Adipocyte (in vitro differentiated cells): ENCODE results near the gene LRRC37A2.
"Not testable (repeated sequence)": the region's sequence is repeated elsewhere in the genome, so short reads cannot be mapped to it uniquely, and the experiment has no call there.

Experiments
- DNase-seq: peaks from one replicate; pipeline ENCODE4 v3.0.0-alpha.2; 2015; ENCODE audit warnings: low read depth
- H3K27me3 ChIP-seq: replicated peaks from 2 replicates; pipeline ENCODE4 v1.7.0; 2013; ENCODE audit warnings: mild to moderate bottlenecking, low read length, moderate library complexity; ENCODE audit not compliant: control insufficient read depth, insufficient read depth
- H3K36me3 ChIP-seq: 2 replicates; pipeline ENCODE4 v1.7.0; 2013; ENCODE audit warnings: low read length, mild to moderate bottlenecking, moderate library complexity; ENCODE audit not compliant: control insufficient read depth, insufficient read depth, severe bottlenecking
- H3K4me1 ChIP-seq: 2 replicates; pipeline ENCODE4 v1.7.0; 2013; ENCODE audit warnings: mild to moderate bottlenecking, low read length, moderate library complexity; ENCODE audit not compliant: control insufficient read depth, insufficient read depth
- H3K4me3 ChIP-seq: 2 replicates; pipeline ENCODE4 v1.7.0; 2013; ENCODE audit warnings: mild to moderate bottlenecking, low read length, moderate library complexity
- H3K9ac ChIP-seq: 2 replicates; pipeline ENCODE4 v1.7.0; 2013; ENCODE audit warnings: mild to moderate bottlenecking, low read length, moderate library complexity
- H3K9me3 ChIP-seq: 2 replicates; pipeline ENCODE4 v1.7.0; 2013; ENCODE audit warnings: mild to moderate bottlenecking, low read length, moderate library complexity; ENCODE audit not compliant: control insufficient read depth

Gene LRRC37A2

DNA sequence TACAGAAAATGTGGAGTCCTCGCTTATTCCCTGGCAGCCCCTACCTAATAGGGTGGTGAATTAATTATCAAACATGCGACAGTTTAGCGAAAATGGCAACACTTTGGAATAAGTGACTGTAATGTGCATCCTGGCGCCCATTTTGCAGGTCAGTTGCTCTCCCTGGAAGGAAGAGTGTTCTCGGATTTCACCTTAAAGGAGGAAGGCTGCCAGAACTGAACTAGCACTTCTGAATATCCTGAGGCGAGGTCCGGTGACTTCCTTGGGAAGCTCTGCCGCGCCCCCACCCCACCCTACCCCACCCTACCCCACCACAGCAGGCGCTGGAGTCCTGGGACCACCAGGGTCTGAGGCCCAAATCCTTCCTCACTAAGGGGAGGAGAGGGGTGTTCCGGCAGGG is at the start of gene LRRC37A2:
Gene LRRC37A2, plus strand, starts transcription at position 301 of the 400 bp plus-strand sequence. CDS start 245 bp downstream, outside the sequence.
- not testable (repeated sequence) for H3K27me3 ChIP-seq, H3K9me3 ChIP-seq, H3K4me3 ChIP-seq, H3K4me1 ChIP-seq, DNase-seq, H3K9ac ChIP-seq, H3K36me3 ChIP-seq

DNA sequence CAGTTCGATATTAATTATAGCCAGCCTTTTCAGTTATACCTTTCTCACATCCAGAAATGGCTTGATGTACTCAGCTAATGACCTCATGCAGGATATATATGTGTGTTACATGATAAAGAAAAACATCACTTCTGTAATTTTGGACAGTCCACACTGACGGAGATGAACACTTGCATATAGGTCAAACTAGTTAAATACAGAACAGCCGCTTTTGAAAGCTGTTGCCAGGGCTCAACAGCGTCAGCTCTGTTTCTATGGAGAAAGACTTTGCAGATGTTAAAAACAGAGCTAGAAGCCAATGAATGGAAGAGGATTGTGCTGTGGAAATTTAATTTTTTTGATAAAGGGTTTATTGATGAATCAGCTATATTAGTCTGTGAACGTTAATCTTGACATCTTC is 44.6 kb upstream of the LRRC37A2 start:
- H3K4me3 ChIP-seq, H3K9ac ChIP-seq, H3K36me3 ChIP-seq, H3K4me1 ChIP-seq, H3K9me3 ChIP-seq, DNase-seq, H3K27me3 ChIP-seq: not testable (repeated sequence)

DNA sequence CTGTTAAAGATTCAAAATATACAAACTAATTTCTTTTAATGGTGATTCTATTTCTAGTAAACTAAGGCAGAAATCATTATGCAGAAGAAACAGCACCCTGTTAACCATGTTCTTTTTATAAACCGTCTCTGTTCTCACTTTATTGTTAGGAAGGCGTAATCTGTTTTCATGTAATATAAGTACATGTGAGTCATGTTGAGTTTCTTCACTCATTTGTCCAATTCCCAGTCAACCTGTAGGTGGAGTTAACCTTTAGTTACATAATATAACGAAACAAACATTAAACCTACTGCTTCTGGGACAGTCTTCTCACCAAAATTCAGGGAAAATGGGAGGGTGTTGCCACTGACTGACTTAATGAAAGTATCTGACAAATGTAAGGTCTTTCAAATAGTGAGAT is 37.8 kb upstream of the LRRC37A2 start:
- H3K9ac ChIP-seq, H3K36me3 ChIP-seq, H3K9me3 ChIP-seq, DNase-seq, H3K27me3 ChIP-seq, H3K4me1 ChIP-seq, H3K4me3 ChIP-seq: not testable (repeated sequence)

DNA sequence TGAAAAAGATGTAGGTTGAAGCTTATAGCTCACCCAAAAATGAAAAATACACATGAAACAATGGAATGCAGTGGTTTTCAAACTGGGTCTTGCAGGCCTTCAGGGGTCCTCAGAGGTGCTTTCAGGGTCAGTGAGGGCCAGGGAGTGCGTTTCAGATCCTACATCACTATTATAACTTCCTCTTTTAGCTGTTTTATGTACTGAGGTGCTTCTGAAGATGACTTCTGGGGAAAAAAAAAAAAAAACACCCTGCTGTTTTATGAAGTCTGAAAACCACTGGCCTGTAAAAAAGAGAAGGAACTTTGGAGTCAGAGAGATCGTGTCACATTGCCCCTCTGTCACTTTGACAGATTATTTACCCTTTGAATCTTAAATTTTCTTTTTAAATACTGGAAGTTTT is 36.7 kb upstream of the LRRC37A2 start:
- H3K27me3 ChIP-seq, H3K36me3 ChIP-seq, H3K4me3 ChIP-seq, H3K9me3 ChIP-seq, H3K4me1 ChIP-seq, DNase-seq, H3K9ac ChIP-seq: not testable (repeated sequence)

DNA sequence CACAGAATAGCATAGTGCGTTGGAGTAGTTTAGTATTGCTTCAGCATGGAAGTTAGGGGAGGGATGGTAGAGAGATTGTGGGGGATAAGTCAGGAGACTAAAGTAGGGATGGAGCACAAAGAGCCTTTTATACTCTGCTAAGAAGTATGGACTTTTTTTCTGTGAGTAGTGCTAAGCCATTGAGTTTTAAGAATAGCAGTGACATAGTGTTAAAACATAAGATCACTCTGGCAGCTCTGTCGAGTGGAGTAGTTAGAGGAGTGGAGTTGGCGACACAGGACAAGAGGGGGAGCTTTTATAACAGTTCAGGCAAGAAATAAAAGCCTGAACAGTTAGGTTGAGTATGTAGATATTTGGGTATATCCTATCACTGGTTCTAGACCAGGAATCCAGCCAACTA is 33.4 kb upstream of the LRRC37A2 start:
- not testable (repeated sequence) for H3K4me3 ChIP-seq

DNA sequence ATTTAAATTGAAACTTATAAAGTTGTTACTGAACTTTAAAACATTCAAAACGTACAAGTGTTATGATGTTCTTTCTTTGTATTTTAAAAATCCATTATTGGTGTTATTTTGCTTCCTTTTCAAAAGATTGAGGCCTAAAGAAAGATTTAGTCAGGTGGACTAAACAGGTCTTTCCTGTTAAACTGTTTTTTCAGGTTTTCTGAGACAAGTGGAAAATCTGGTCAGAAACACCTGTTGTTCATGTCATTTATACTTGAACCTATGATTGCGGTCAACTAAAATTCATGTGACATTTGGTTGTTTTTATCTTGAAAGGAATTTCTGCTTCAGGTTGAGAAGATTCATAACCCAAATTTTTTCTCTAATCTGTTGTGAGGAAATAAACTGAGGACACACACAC is 31.0 kb upstream of the LRRC37A2 start:
- not testable (repeated sequence) for H3K36me3 ChIP-seq, DNase-seq, H3K9ac ChIP-seq, H3K9me3 ChIP-seq, H3K27me3 ChIP-seq, H3K4me3 ChIP-seq, H3K4me1 ChIP-seq

More for the DNA sequence above, 33.4 kb upstream of the LRRC37A2 start:
- H3K36me3 ChIP-seq, H3K27me3 ChIP-seq, H3K9ac ChIP-seq, DNase-seq, H3K4me1 ChIP-seq, H3K9me3 ChIP-seq: not testable (repeated sequence)

DNA sequence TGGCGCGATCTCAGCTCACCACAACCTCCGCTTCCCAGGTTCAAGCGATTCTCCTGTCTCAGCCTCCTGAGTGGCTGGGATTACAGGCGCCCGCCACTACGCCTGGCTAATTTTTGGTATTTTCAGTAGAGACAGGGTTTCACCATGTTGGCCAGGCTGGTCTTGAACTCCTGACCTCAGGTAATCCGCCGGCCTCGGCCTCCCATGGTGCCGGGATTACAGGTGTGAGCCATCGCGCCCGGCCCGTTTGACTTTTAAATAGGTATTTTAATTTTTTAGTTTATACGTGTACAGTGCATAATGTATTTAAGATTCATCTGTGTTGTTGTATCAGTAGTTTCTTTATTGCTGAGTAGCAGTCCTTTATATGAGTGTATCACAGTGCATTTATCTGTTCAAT is 20.2 kb upstream of the LRRC37A2 start:
- not testable (repeated sequence) for H3K36me3 ChIP-seq, H3K9me3 ChIP-seq

DNA sequence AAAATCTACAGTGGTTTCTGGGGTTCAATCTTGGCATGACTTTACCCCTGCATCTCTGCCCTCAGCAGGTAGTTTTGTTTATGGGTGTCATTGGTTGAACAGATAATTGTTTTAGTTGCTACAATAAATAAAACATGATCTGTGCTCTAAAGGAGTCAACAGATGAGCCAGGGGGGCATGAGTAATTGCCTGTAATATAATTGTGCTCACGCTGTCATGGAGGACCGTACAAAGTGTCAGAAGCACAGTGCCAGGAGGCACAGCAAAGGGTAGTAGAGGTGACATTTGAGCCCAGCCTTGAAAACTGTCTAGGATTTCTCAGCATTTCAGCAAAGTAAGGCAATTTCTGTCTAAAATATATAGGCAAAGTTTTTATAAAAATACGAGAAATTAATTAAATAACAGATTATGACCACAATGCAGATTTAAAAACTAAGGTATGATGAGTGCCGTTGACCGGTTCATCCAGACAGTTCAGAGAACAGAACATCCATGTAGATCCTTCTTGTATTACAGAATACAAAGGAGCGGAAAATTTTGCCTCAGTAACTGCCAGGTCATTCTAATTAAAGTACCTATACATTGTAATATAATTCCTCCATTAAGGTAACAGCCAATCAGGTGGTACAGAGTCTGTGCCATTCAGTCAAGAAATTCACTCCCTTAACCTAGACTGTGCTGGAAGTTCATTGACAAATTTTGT is 12.7 kb upstream of the LRRC37A2 start:
- not testable (repeated sequence) for H3K4me3 ChIP-seq, H3K4me1 ChIP-seq, DNase-seq, H3K27me3 ChIP-seq, H3K36me3 ChIP-seq, H3K9me3 ChIP-seq, H3K9ac ChIP-seq

More for the DNA sequence above, 20.2 kb upstream of the LRRC37A2 start:
- not testable (repeated sequence) for H3K4me1 ChIP-seq, DNase-seq, H3K4me3 ChIP-seq, H3K9ac ChIP-seq, H3K27me3 ChIP-seq

DNA sequence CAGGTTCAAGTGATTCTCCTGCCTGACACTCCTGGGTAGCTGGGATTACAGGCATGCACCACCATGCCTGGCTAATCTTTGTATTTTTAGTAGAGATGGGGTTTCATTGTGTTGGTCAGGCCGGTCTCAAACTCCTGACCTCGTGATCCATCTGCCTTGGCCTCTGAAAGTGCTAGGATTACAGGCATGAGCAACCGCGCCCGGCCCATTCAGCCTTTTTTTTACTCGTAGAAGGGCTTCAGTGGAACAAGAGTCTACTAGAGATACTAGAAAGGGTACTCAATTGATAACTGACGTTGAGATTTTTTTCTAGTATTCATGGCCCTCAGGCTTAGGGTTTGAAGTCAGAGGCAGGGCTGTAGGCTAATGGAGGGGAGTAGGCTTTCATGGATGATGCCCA is 6.4 kb upstream of the LRRC37A2 start:
- H3K36me3 ChIP-seq, H3K27me3 ChIP-seq, H3K4me1 ChIP-seq, DNase-seq, H3K9me3 ChIP-seq, H3K9ac ChIP-seq, H3K4me3 ChIP-seq: not testable (repeated sequence)

DNA sequence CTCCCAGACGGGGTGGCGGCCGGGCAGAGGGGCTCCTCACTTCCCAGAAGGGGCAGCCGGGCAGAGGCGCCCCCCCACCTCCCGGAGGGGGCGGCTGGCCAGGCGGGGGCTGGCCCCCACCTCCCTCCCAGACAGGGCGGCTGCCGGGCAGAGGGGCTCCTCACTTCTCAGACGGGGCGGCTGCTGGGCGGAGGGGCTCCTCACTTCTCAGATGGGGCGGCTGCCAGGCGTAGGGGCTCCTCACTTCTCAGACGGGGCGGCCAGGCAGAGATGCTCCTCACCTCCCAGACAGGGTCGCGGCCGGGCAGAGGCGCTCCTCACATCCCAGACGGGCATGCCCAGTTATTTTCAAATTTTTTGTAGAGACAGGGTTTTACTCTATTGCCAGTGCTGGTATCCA is 22.4 kb downstream of the LRRC37A2 start:
- not testable (repeated sequence) for H3K9ac ChIP-seq, DNase-seq, H3K36me3 ChIP-seq, H3K4me1 ChIP-seq, H3K4me3 ChIP-seq, H3K27me3 ChIP-seq, H3K9me3 ChIP-seq

DNA sequence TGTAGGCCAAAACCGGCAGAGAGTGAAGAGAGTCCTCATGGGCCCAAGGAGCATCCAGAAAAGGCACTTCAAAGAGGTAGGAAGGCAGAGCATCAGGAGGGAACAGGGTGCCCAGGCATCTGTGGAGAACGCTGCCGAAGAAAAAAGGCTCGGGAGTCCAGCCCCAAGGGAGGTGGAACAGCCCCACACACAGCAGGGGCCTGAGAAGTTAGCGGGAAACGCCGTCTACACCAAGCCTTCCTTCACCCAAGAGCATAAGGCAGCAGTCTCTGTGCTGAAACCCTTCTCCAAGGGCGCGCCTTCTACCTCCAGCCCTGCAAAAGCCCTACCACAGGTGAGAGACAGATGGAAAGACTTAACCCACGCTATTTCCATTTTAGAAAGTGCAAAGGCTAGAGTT is 36.3 kb downstream of the LRRC37A2 start:
- not testable (repeated sequence) for H3K4me1 ChIP-seq, H3K4me3 ChIP-seq, DNase-seq

DNA sequence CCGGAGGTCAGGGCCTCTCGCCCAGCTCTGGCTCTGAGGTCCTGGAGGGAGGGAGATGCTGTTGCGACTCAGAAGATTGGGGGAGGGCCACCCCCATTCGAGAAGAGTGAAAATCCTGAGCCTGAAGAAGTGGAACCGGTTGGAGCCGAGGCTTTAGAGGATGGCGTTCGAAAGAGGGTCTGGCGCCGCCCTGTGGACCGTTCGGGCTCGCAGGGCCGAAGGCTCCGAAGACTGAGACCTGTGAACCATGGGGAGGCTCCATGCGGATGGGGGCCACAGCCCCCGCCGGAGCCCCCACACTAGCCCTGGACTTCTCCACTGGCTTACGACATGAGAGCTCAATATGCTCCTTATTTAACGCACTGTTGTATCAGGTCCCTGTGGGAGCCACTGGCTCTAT is 46.9 kb downstream of the LRRC37A2 start:
- not testable (repeated sequence) for H3K9me3 ChIP-seq, H3K9ac ChIP-seq, H3K4me3 ChIP-seq, H3K4me1 ChIP-seq, H3K27me3 ChIP-seq, DNase-seq, H3K36me3 ChIP-seq

More for the DNA sequence above, 36.3 kb downstream of the LRRC37A2 start:
- not testable (repeated sequence) for H3K36me3 ChIP-seq, H3K9ac ChIP-seq, H3K9me3 ChIP-seq, H3K27me3 ChIP-seq
